Parathyroid adenoma (tissue), 2 donors: Measurements from ENCODE around the gene TRIM59.

Experiments used
- H2AFZ ChIP-seq: fragments of 300-600 bp; sonication (generic); one replicate; pipeline ENCODE4 v1.7.0; 2017; ENCODE audit warnings: antibody characterized with exemption, mild to moderate bottlenecking
- H3K27ac ChIP-seq: fragments of 300-600 bp; sonication (generic); one replicate; pipeline ENCODE4 v1.7.0; 2017
- H3K27me3 ChIP-seq: fragments of 300-600 bp; sonication (generic); one replicate; pipeline ENCODE4 v1.7.0; 2017; ENCODE audit warnings: low read length; ENCODE audit not compliant: control insufficient read depth, insufficient read depth
- H3K36me3 ChIP-seq: fragments of 300-600 bp; sonication (generic); one replicate; pipeline ENCODE4 v1.7.0; 2017; ENCODE audit warnings: low read length; ENCODE audit not compliant: control insufficient read depth, insufficient read depth
- H3K4me1 ChIP-seq: fragments of 300-600 bp; sonication (generic); one replicate; pipeline ENCODE4 v1.7.0; 2017; ENCODE audit warnings: control low read depth
- H3K4me2 ChIP-seq: fragments of 300-600 bp; sonication (generic); one replicate; pipeline ENCODE4 v1.7.0; 2017; ENCODE audit warnings: low read length
- H3K4me3 ChIP-seq: fragments of 300-600 bp; sonication (generic); one replicate; pipeline ENCODE4 v1.7.0; 2017; ENCODE audit warnings: low read depth, low read length
- H3K79me2 ChIP-seq: fragments of 300-600 bp; sonication (generic); one replicate; pipeline ENCODE4 v1.7.0; 2017; ENCODE audit warnings: control low read depth
- H3K9ac ChIP-seq: fragments of 300-600 bp; sonication (generic); one replicate; pipeline ENCODE4 v1.7.0; 2017; ENCODE audit warnings: mild to moderate bottlenecking
- H3K9me3 ChIP-seq: fragments of 300-600 bp; sonication (generic); one replicate; pipeline ENCODE4 v1.7.0; 2017; ENCODE audit warnings: low read length; ENCODE audit not compliant: control insufficient read depth
- CTCF ChIP-seq: fragments of 300-600 bp; sonication (generic); IDR thresholded peaks from one replicate; pipeline ENCODE4 v1.7.0; 2017; ENCODE audit warnings: antibody characterized with exemption, mild to moderate bottlenecking
- donor health status: primary hyperparathyroidism.

TRIM59 gene

GRCh38 chr3:160403796-160404470 lies 45.7 kb downstream of the TRIM59 start:
- no peaks in the 10 kb centered on the region for H3K4me1 ChIP-seq
- H3K4me2 ChIP-seq, result no peak overlapping the region
- H3K27me3 ChIP-seq, result no peaks in the 10 kb centered on the region
- no peak overlapping the region for H3K9ac ChIP-seq
- no peak for TF ChIP-seq CTCF
- H2AFZ ChIP-seq, result no peak overlapping the region
- H3K9me3 ChIP-seq, result no peaks in the 10 kb centered on the region
- no peaks in the 10 kb centered on the region for H3K79me2 ChIP-seq
- no peak overlapping the region for H3K27ac ChIP-seq
- H3K4me3 ChIP-seq, result no peak overlapping the region
- H3K36me3 ChIP-seq, result no peaks in the 10 kb centered on the region

GRCh38 chr3:160403028-160403545 lies 46.5 kb downstream of the TRIM59 start:
- H3K4me1 ChIP-seq, result no peaks in the 10 kb centered on the region
- no peak overlapping the region for H3K4me3 ChIP-seq
- H3K9ac ChIP-seq, result no peak overlapping the region
- no peak for TF ChIP-seq CTCF
- H2AFZ ChIP-seq, result no peak overlapping the region
- no peaks in the 10 kb centered on the region for H3K9me3 ChIP-seq
- peaks cover 8% of the 10 kb centered on the region for H3K79me2 ChIP-seq
- no peaks in the 10 kb centered on the region for H3K27me3 ChIP-seq
- H3K27ac ChIP-seq, result no peak overlapping the region
- H3K4me2 ChIP-seq, result no peak overlapping the region
- H3K36me3 ChIP-seq, result no peaks in the 10 kb centered on the region

GRCh38 chr3:160402221-160403027 lies 47.2 kb downstream of the TRIM59 start:
- H3K27me3 ChIP-seq, result no peaks in the 10 kb centered on the region
- H3K4me2 ChIP-seq, result peak overlapping the region; percentile 4
- H3K4me3 ChIP-seq, result no peak overlapping the region
- H3K36me3 ChIP-seq, result no peaks in the 10 kb centered on the region
- H3K4me1 ChIP-seq, result no peaks in the 10 kb centered on the region
- H3K9ac ChIP-seq, result no peak overlapping the region
- no peak overlapping the region for H3K27ac ChIP-seq
- H2AFZ ChIP-seq, result no peak overlapping the region
- no peak for TF ChIP-seq CTCF
- no peaks in the 10 kb centered on the region for H3K9me3 ChIP-seq
- peaks cover 13% of the 10 kb centered on the region for H3K79me2 ChIP-seq

- H2AFZ ChIP-seq, result peak overlapping the region; percentile 95
Observed at GRCh38 chr3:160401291-160402095, 48.1 kb downstream of the TRIM59 start.

More at GRCh38 chr3:160401291-160402095, 48.1 kb downstream of the TRIM59 start:
- H3K27ac ChIP-seq, result no peak overlapping the region
- peak overlapping the region; percentile 75 for H3K4me3 ChIP-seq
- H3K9ac ChIP-seq, result no peak overlapping the region
- no peaks in the 10 kb centered on the region for H3K27me3 ChIP-seq
- H3K4me2 ChIP-seq, result peak overlapping the region; percentile 72
- H3K79me2 ChIP-seq, result peaks cover 19% of the 10 kb centered on the region
- no peaks in the 10 kb centered on the region for H3K36me3 ChIP-seq
- no peaks in the 10 kb centered on the region for H3K4me1 ChIP-seq
- TF ChIP-seq CTCF, result no peak
- no peaks in the 10 kb centered on the region for H3K9me3 ChIP-seq
